ENCODE results near the gene PNPLA8.
"Not testable (repeated sequence)": the region's sequence is repeated elsewhere in the genome, so short reads cannot be mapped to it uniquely, and the experiment has no call there.

The PNPLA8 gene

GRCh38 chr7:108479751-108480150 is 46.2 kb downstream of the PNPLA8 start:
- DNase-seq (ENCODE audit: low read depth, low spot score), result no peak

- DNase-seq (ENCODE audit: low read depth, low spot score), result no peak
Measured at GRCh38 chr7:108479118-108479517, 46.8 kb downstream of the PNPLA8 start.

- DNase-seq (ENCODE audit: low read depth, low spot score), result no peak
Measured at GRCh38 chr7:108468246-108468645, 57.7 kb downstream of the PNPLA8 start.

- DNase-seq (ENCODE audit: low read depth, low spot score), result no peak
Measured at GRCh38 chr7:108467391-108467790, 58.5 kb downstream of the PNPLA8 start.

GRCh38 chr7:108466322-108466721 is 59.6 kb downstream of the PNPLA8 start:
- not testable (repeated sequence) for DNase-seq (ENCODE audit: low read depth, low spot score)

- no peak for DNase-seq (ENCODE audit: low read depth, low spot score)
Measured at GRCh38 chr7:108464743-108465142, 61.2 kb downstream of the PNPLA8 start.

GRCh38 chr7:108463613-108464012 is 62.3 kb downstream of the PNPLA8 start:
- DNase-seq (ENCODE audit: low read depth, low spot score), result no peak

GRCh38 chr7:108461840-108462239 is 64.1 kb downstream of the PNPLA8 start:
- DNase-seq (ENCODE audit: low read depth, low spot score), result no peak

- DNase-seq (ENCODE audit: low read depth, low spot score), result no peak
Measured at GRCh38 chr7:108460964-108461363, 65.0 kb downstream of the PNPLA8 start.

- no peak for DNase-seq (ENCODE audit: low read depth, low spot score)
Measured at GRCh38 chr7:108459922-108460551, 65.9 kb downstream of the PNPLA8 start.

GRCh38 chr7:108457871-108458270 is 68.1 kb downstream of the PNPLA8 start:
- no peak for DNase-seq (ENCODE audit: low read depth, low spot score)

- no peak for DNase-seq (ENCODE audit: low read depth, low spot score)
Measured at GRCh38 chr7:108456845-108457540, 68.9 kb downstream of the PNPLA8 start.

GRCh38 chr7:108455998-108456677 is 69.8 kb downstream of the PNPLA8 start, which contains the start of gene NRCAM:
TSS of gene NRCAM (minus strand) at chr7:108456436. CDS start at chr7:108240064, 216,372 bp downstream.
- no peak for DNase-seq (ENCODE audit: low read depth, low spot score)

GRCh38 chr7:108455551-108455997 is 70.4 kb downstream of the PNPLA8 start:
- no peak for DNase-seq (ENCODE audit: low read depth, low spot score)

- DNase-seq (ENCODE audit: low read depth, low spot score), result no peak
Measured at GRCh38 chr7:108454674-108455550, 71.0 kb downstream of the PNPLA8 start.

GRCh38 chr7:108454317-108454673 is 71.6 kb downstream of the PNPLA8 start:
- DNase-seq (ENCODE audit: low read depth, low spot score), result no peak

- DNase-seq (ENCODE audit: low read depth, low spot score), result no peak
Measured at GRCh38 chr7:108453320-108453719, 72.6 kb downstream of the PNPLA8 start.

- DNase-seq (ENCODE audit: low read depth, low spot score), result no peak
Measured at GRCh38 chr7:108452707-108453106, 73.2 kb downstream of the PNPLA8 start.

GRCh38 chr7:108451296-108451848 is 74.6 kb downstream of the PNPLA8 start:
- DNase-seq (ENCODE audit: low read depth, low spot score), result no peak

- no peak for DNase-seq (ENCODE audit: low read depth, low spot score)
Measured at GRCh38 chr7:108450160-108450559, 75.8 kb downstream of the PNPLA8 start.

GRCh38 chr7:108449521-108449920 is 76.4 kb downstream of the PNPLA8 start:
- DNase-seq (ENCODE audit: low read depth, low spot score), result no peak
